Peyer's patch (tissue), 4 donors: Measurements from ENCODE around the gene NWD2.

Experiments
- CTCF ChIP-seq, 6 experiments: fragments of 450-650 bp in 4 of 6; fragments of 200-600 bp in 2 of 6; sonication (generic) in 1 of 6; IDR thresholded peaks; one replicate each; pipeline ENCODE4 v1.5.1; 2017 to 2019; ENCODE audit warnings: antibody characterized with exemption in 6 of 6, mild to moderate bottlenecking in 3 of 6, moderate library complexity in 1 of 6
- POLR2A ChIP-seq, 2 donors: fragments of 450-650 bp; IDR thresholded peaks; one replicate each; pipeline ENCODE4 v1.5.1; 2017; ENCODE audit warnings: antibody characterized with exemption in 2 of 2, mild to moderate bottlenecking in 2 of 2, moderate library complexity in 2 of 2

DNA sequence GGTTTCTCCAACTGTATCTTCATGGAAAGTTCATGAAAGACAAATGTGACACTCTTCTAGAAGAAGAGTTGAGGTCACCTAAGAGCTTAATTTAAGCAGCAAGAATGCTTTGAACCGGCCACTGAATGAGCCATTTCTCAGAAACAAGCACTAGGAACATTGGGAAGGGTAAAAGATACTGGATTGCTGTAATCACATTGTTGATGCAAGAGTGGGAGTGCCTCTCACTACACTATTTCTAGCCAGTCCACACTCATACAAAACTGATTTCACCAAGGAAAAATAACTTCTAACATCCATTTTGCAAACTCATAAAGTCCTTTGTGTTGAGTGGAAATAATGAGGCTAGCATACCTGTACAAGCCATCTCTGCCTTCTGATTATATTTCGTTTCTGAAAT lies 221.3 kb downstream of the NWD2 start:
- no peak for TF ChIP-seq CTCF (IDR thresholded peaks at IDR 0.05)
- no peak for TF ChIP-seq POLR2A (IDR thresholded peaks at IDR 0.05)
